Ectodermal cell (in vitro differentiated cells): ENCODE data around the gene ATP5PO.

Experiments used
- H3K27ac ChIP-seq: 2 replicates; pipeline ENCODE4 v1.7.0; 2013; ENCODE audit warnings: mild to moderate bottlenecking, low read depth, low read length; ENCODE audit not compliant: insufficient read depth, poor library complexity, severe bottlenecking
- H3K27me3 ChIP-seq: 2 replicates; pipeline ENCODE4 v1.7.0; 2013; ENCODE audit warnings: mild to moderate bottlenecking, low read length; ENCODE audit not compliant: insufficient read depth, control insufficient read depth, poor library complexity, severe bottlenecking
- H3K36me3 ChIP-seq: one replicate; pipeline ENCODE4 v1.7.0; 2013; ENCODE audit warnings: low read length; ENCODE audit not compliant: control insufficient read depth, insufficient read depth
- H3K4me1 ChIP-seq: one replicate; pipeline ENCODE4 v1.7.0; 2013; ENCODE audit warnings: low read length; ENCODE audit not compliant: control insufficient read depth, insufficient read depth
- H3K4me3 ChIP-seq: 2 replicates; pipeline ENCODE4 v1.7.0; 2013; ENCODE audit warnings: low read depth, low read length, control low read depth; ENCODE audit not compliant: insufficient read depth
- H3K9me3 ChIP-seq: 2 replicates; pipeline ENCODE4 v1.7.0; 2013; ENCODE audit warnings: mild to moderate bottlenecking, low read length, moderate library complexity; ENCODE audit not compliant: control insufficient read depth
- WGBS, 2 experiments: methylation state at CpG; one replicate each; pipeline ENCODE4 v1.1.7; 2013; ENCODE audit warnings: missing lambda C conversion rate in 2 of 2; 5-methylcytosine and 5-hydroxymethylcytosine counted together

ATP5PO gene

GRCh38 chr21:33899199-33899598 is 16.4 kb downstream of the ATP5PO start:
- WGBS, 2 experiments: 88 to 92% methylated on average over 5 of the region's 5 CpGs
- Histone ChIP-seq H3K4me1 (peaks cover 10% of the 10 kb centered on the region), H3K9me3 (no peaks in the 10 kb centered on the region), H3K27me3 (no peaks in the 10 kb centered on the region), H3K36me3 (peaks cover 5% of the 10 kb centered on the region), H3K4me3 (no peak overlapping the region), H3K27ac (no peak overlapping the region)

GRCh38 chr21:33898586-33898985 is 17.0 kb downstream of the ATP5PO start:
- 87 to 88% methylated on average over 3 of the region's 3 CpGs for WGBS, 2 experiments
- peaks cover 13% of the 10 kb centered on the region for H3K4me1 ChIP-seq
- no peaks in the 10 kb centered on the region for H3K27me3 ChIP-seq
- H3K4me3 ChIP-seq: no peak overlapping the region
- H3K36me3 ChIP-seq: no peaks in the 10 kb centered on the region
- no peaks in the 10 kb centered on the region for H3K9me3 ChIP-seq
- no peak overlapping the region for H3K27ac ChIP-seq

- no peaks in the 10 kb centered on the region for H3K36me3 ChIP-seq
- H3K27me3 ChIP-seq: no peaks in the 10 kb centered on the region
- no peaks in the 10 kb centered on the region for H3K9me3 ChIP-seq
- peaks cover 15% of the 10 kb centered on the region for H3K4me1 ChIP-seq
- H3K27ac ChIP-seq: no peak overlapping the region
- H3K4me3 ChIP-seq: no peak overlapping the region
- WGBS, 2 experiments: 91 to 97% methylated on average over 3 of the region's 3 CpGs
Observed at GRCh38 chr21:33897739-33898138, 17.9 kb downstream of the ATP5PO start.

- no peaks in the 10 kb centered on the region for H3K27me3 ChIP-seq
- peaks cover 21% of the 10 kb centered on the region for H3K4me1 ChIP-seq
- no peak overlapping the region for H3K4me3 ChIP-seq
- no peaks in the 10 kb centered on the region for H3K36me3 ChIP-seq
- no peak overlapping the region for H3K27ac ChIP-seq
- H3K9me3 ChIP-seq: no peaks in the 10 kb centered on the region
- WGBS, 2 experiments: 94 to 98% methylated on average over 5 of the region's 5 CpGs
Observed at GRCh38 chr21:33897098-33897497, 18.5 kb downstream of the ATP5PO start.

- Histone ChIP-seq H3K36me3 (no peaks in the 10 kb centered on the region), H3K27ac (no peak overlapping the region), H3K27me3 (no peaks in the 10 kb centered on the region), H3K4me3 (no peak overlapping the region), H3K9me3 (no peaks in the 10 kb centered on the region), H3K4me1 (peaks cover 22% of the 10 kb centered on the region)
- 91 to 97% methylated on average over 5 of the region's 6 CpGs for WGBS, 2 experiments
Observed at GRCh38 chr21:33896691-33897090, 18.9 kb downstream of the ATP5PO start.

- no peaks in the 10 kb centered on the region for H3K27me3 ChIP-seq
- 77 to 81% methylated on average over 28 of the region's 28 CpGs for WGBS, 2 experiments
- no peak overlapping the region for H3K27ac ChIP-seq
- no peak overlapping the region for H3K4me3 ChIP-seq
- H3K4me1 ChIP-seq: peaks cover 22% of the 10 kb centered on the region
- no peaks in the 10 kb centered on the region for H3K36me3 ChIP-seq
- no peaks in the 10 kb centered on the region for H3K9me3 ChIP-seq
Observed at GRCh38 chr21:33895356-33895755, 20.2 kb downstream of the ATP5PO start.

- Histone ChIP-seq H3K27me3 (no peaks in the 10 kb centered on the region), H3K27ac (no peak overlapping the region), H3K36me3 (no peaks in the 10 kb centered on the region), H3K9me3 (no peaks in the 10 kb centered on the region), H3K4me1 (peaks cover 22% of the 10 kb centered on the region), H3K4me3 (no peak overlapping the region)
- WGBS, 2 experiments: 14 to 17% methylated on average over 20 of the region's 20 CpGs
Observed at GRCh38 chr21:33894736-33895288, 20.8 kb downstream of the ATP5PO start.

- H3K27ac ChIP-seq: no peak overlapping the region
Observed at GRCh38 chr21:33893917-33894316, 21.7 kb downstream of the ATP5PO start.

GRCh38 chr21:33892853-33893252 is 22.8 kb downstream of the ATP5PO start:
- Histone ChIP-seq H3K27me3 (no peaks in the 10 kb centered on the region), H3K27ac (no peak overlapping the region), H3K36me3 (no peaks in the 10 kb centered on the region), H3K4me3 (no peak overlapping the region), H3K4me1 (peaks cover 12% of the 10 kb centered on the region), H3K9me3 (no peaks in the 10 kb centered on the region)
- WGBS, 2 experiments: 66% methylated on average over 8 of the region's 8 CpGs

More at GRCh38 chr21:33893917-33894316, 21.7 kb downstream of the ATP5PO start:
- Histone ChIP-seq H3K4me1 (peaks cover 21% of the 10 kb centered on the region), H3K27me3 (no peaks in the 10 kb centered on the region), H3K4me3 (no peak overlapping the region), H3K9me3 (no peaks in the 10 kb centered on the region), H3K36me3 (no peaks in the 10 kb centered on the region)
- 87 to 89% methylated on average over 4 of the region's 4 CpGs for WGBS, 2 experiments

- Histone ChIP-seq H3K27ac (no peak overlapping the region), H3K27me3 (no peaks in the 10 kb centered on the region), H3K9me3 (no peaks in the 10 kb centered on the region), H3K4me1 (peaks cover 12% of the 10 kb centered on the region), H3K36me3 (no peaks in the 10 kb centered on the region), H3K4me3 (no peak overlapping the region)
- 93 to 95% methylated on average over 5 of the region's 5 CpGs for WGBS, 2 experiments
Observed at GRCh38 chr21:33890187-33890586, 25.4 kb downstream of the ATP5PO start.

GRCh38 chr21:33886321-33886720 is 29.3 kb downstream of the ATP5PO start:
- Histone ChIP-seq H3K4me3 (no peak overlapping the region), H3K9me3 (no peaks in the 10 kb centered on the region), H3K27me3 (no peaks in the 10 kb centered on the region), H3K27ac (no peak overlapping the region), H3K4me1 (no peaks in the 10 kb centered on the region), H3K36me3 (no peaks in the 10 kb centered on the region)
- 95 to 96% methylated on average over 11 of the region's 11 CpGs for WGBS, 2 experiments
